ENCODE data around the gene MIPOL1. TPM values are rescaled to one million over a fixed set of nuclear protein-coding genes. Genes with fewer than 3 reads are reported as not detected.
"Not testable (repeated sequence)": the region's sequence is repeated elsewhere in the genome, so short reads cannot be mapped to it uniquely, and the experiment has no call there.

The MIPOL1 gene
- total RNA-seq, 2 experiments from 2014 or later = 0.09 TPM; not detected in 1

GRCh38 chr14:37443461-37443860, 245.7 kb downstream of the MIPOL1 start:
- CTCF ChIA-PET = interaction anchor here (0.7 kb wide), 1 partner anchor 1147 kb away, joined by 4 read pairs; no protein-coding TSS in a partner anchor
- Mint-ChIP-seq H3K36me3 (ENCODE audit: low read depth) (no peaks in the 10 kb centered on the region), H3K9me3 (ENCODE audit: low read depth) (peaks cover 3% of the 10 kb centered on the region), H3K27ac (no peak overlapping the region), H3K27me3 (no peaks in the 10 kb centered on the region), H3K4me3 (no peak overlapping the region), H3K4me1 (no peaks in the 10 kb centered on the region)
- DNase-seq = no peak
- no peak for ATAC-seq
- intact Hi-C loops (cut with DNase I, micrococcal nuclease) = no loop called here
- POLR2A ChIA-PET = no interaction called here

- H3K4me3 Mint-ChIP-seq = no peak overlapping the region
- H3K27me3 Mint-ChIP-seq = no peaks in the 10 kb centered on the region
- peaks cover 6% of the 10 kb centered on the region for H3K9me3 Mint-ChIP-seq (ENCODE audit: low read depth)
- DNase-seq (no peak), ATAC-seq (no peak)
- ChIA-PET POLR2A (no interaction called here), CTCF (no interaction called here)
- H3K36me3 Mint-ChIP-seq (ENCODE audit: low read depth) = no peaks in the 10 kb centered on the region
- H3K27ac Mint-ChIP-seq = no peak overlapping the region
- intact Hi-C loops (cut with DNase I, micrococcal nuclease) = no loop called here
- no peaks in the 10 kb centered on the region for H3K4me1 Mint-ChIP-seq
These were observed 250.2 kb downstream of the MIPOL1 start for GRCh38 chr14:37447883-37448391.

GRCh38 chr14:37452323-37452722, 254.6 kb downstream of the MIPOL1 start:
- intact Hi-C loops (cut with DNase I, micrococcal nuclease) = no loop called here
- CTCF ChIA-PET = no interaction called here
- H3K4me3 Mint-ChIP-seq = no peak overlapping the region
- no peaks in the 10 kb centered on the region for H3K27me3 Mint-ChIP-seq
- H3K4me1 Mint-ChIP-seq = no peaks in the 10 kb centered on the region
- no peak overlapping the region for H3K27ac Mint-ChIP-seq
- POLR2A ChIA-PET = no interaction called here
- H3K36me3 Mint-ChIP-seq (ENCODE audit: low read depth) = no peaks in the 10 kb centered on the region
- ATAC-seq (no peak), DNase-seq (no peak)
- H3K9me3 Mint-ChIP-seq (ENCODE audit: low read depth) = peaks cover 6% of the 10 kb centered on the region

GRCh38 chr14:37453985-37454384, 256.2 kb downstream of the MIPOL1 start:
- DNase-seq = no peak
- no peak for ATAC-seq
- Mint-ChIP-seq H3K36me3 (ENCODE audit: low read depth) (no peaks in the 10 kb centered on the region), H3K9me3 (ENCODE audit: low read depth) (peaks cover 10% of the 10 kb centered on the region), H3K4me3 (no peak overlapping the region), H3K27ac (no peak overlapping the region), H3K4me1 (no peaks in the 10 kb centered on the region), H3K27me3 (no peaks in the 10 kb centered on the region)
- ChIA-PET CTCF (no interaction called here), POLR2A (no interaction called here)
- intact Hi-C loops (cut with DNase I, micrococcal nuclease) = no loop called here

- POLR2A ChIA-PET = no interaction called here
- no peak overlapping the region for H3K4me3 Mint-ChIP-seq
- H3K36me3 Mint-ChIP-seq (ENCODE audit: low read depth) = no peaks in the 10 kb centered on the region
- intact Hi-C loops (cut with DNase I, micrococcal nuclease) = no loop called here
- ATAC-seq (no peak), DNase-seq (no peak)
- H3K9me3 Mint-ChIP-seq (ENCODE audit: low read depth) = peaks cover 20% of the 10 kb centered on the region
- CTCF ChIA-PET = no interaction called here
- H3K4me1 Mint-ChIP-seq = no peaks in the 10 kb centered on the region
- H3K27me3 Mint-ChIP-seq = no peaks in the 10 kb centered on the region
- no peak overlapping the region for H3K27ac Mint-ChIP-seq
These were observed 259.6 kb downstream of the MIPOL1 start for GRCh38 chr14:37457334-37457733.

GRCh38 chr14:37462426-37462825, 264.7 kb downstream of the MIPOL1 start:
- CTCF ChIA-PET; H3K27me3 Mint-ChIP-seq; intact Hi-C loops (cut with DNase I, micrococcal nuclease); ATAC-seq; H3K36me3 Mint-ChIP-seq (ENCODE audit: low read depth); H3K4me1 Mint-ChIP-seq; DNase-seq; H3K27ac Mint-ChIP-seq; H3K4me3 Mint-ChIP-seq: not testable (repeated sequence)
- H3K9me3 Mint-ChIP-seq (ENCODE audit: low read depth) = peaks cover 20% of the 10 kb centered on the region
- POLR2A ChIA-PET = interaction anchor here (0.6 kb wide), 1 partner anchor 472 kb away, joined by 4 read pairs; no protein-coding TSS in a partner anchor

- Mint-ChIP-seq H3K9me3 (ENCODE audit: low read depth) (peaks cover 18% of the 10 kb centered on the region), H3K27me3 (no peaks in the 10 kb centered on the region), H3K36me3 (ENCODE audit: low read depth) (no peaks in the 10 kb centered on the region), H3K4me1 (no peaks in the 10 kb centered on the region), H3K4me3 (no peak overlapping the region), H3K27ac (no peak overlapping the region)
- DNase-seq = no peak
- ChIA-PET POLR2A (no interaction called here), CTCF (interaction anchor here (0.6 kb wide), 1 partner anchor 939 kb away, joined by 3 read pairs; no protein-coding TSS in a partner anchor)
- ATAC-seq = no peak
- intact Hi-C loops (cut with DNase I, micrococcal nuclease) = no loop called here
These were observed 266.6 kb downstream of the MIPOL1 start for GRCh38 chr14:37464192-37464858.

- POLR2A ChIA-PET = no interaction called here
- Mint-ChIP-seq H3K4me3 (no peak overlapping the region), H3K36me3 (ENCODE audit: low read depth) (no peaks in the 10 kb centered on the region), H3K27me3 (no peaks in the 10 kb centered on the region), H3K27ac (no peak overlapping the region), H3K9me3 (ENCODE audit: low read depth) (peaks cover 14% of the 10 kb centered on the region), H3K4me1 (no peaks in the 10 kb centered on the region)
- no peak for DNase-seq
- intact Hi-C loops (cut with DNase I, micrococcal nuclease) = no loop called here
- ATAC-seq = no peak
- CTCF ChIA-PET = no interaction called here
These were observed 268.4 kb downstream of the MIPOL1 start for GRCh38 chr14:37466003-37466622.

GRCh38 chr14:37466623-37467088, 268.9 kb downstream of the MIPOL1 start:
- H3K27me3 Mint-ChIP-seq = no peaks in the 10 kb centered on the region
- intact Hi-C loops (cut with DNase I, micrococcal nuclease) = no loop called here
- CTCF ChIA-PET = no interaction called here
- H3K4me1 Mint-ChIP-seq = no peaks in the 10 kb centered on the region
- ATAC-seq (no peak), DNase-seq (no peak)
- H3K27ac Mint-ChIP-seq = no peak overlapping the region
- peaks cover 12% of the 10 kb centered on the region for H3K9me3 Mint-ChIP-seq (ENCODE audit: low read depth)
- no peaks in the 10 kb centered on the region for H3K36me3 Mint-ChIP-seq (ENCODE audit: low read depth)
- POLR2A ChIA-PET = no interaction called here
- H3K4me3 Mint-ChIP-seq = no peak overlapping the region

- Mint-ChIP-seq H3K9me3 (ENCODE audit: low read depth) (peaks cover 10% of the 10 kb centered on the region), H3K27ac (no peak overlapping the region), H3K27me3 (no peaks in the 10 kb centered on the region), H3K4me1 (no peaks in the 10 kb centered on the region), H3K36me3 (ENCODE audit: low read depth) (no peaks in the 10 kb centered on the region), H3K4me3 (no peak overlapping the region)
- intact Hi-C loops (cut with DNase I, micrococcal nuclease) = no loop called here
- ChIA-PET CTCF (no interaction called here), POLR2A (no interaction called here)
- DNase-seq = no peak
- no peak for ATAC-seq
These were observed 271.9 kb downstream of the MIPOL1 start for GRCh38 chr14:37469650-37470049.

GRCh38 chr14:37470251-37470650, 272.5 kb downstream of the MIPOL1 start:
- Mint-ChIP-seq H3K4me1 (no peaks in the 10 kb centered on the region), H3K27ac (no peak overlapping the region), H3K4me3 (no peak overlapping the region), H3K36me3 (ENCODE audit: low read depth) (no peaks in the 10 kb centered on the region), H3K9me3 (ENCODE audit: low read depth) (peaks cover 12% of the 10 kb centered on the region), H3K27me3 (no peaks in the 10 kb centered on the region)
- intact Hi-C loops (cut with DNase I, micrococcal nuclease) = no loop called here
- no peak for DNase-seq
- no peak for ATAC-seq
- POLR2A ChIA-PET = no interaction called here
- CTCF ChIA-PET = no interaction called here

GRCh38 chr14:37472906-37473305, 275.2 kb downstream of the MIPOL1 start:
- no peak for ATAC-seq
- Mint-ChIP-seq H3K27ac (no peak overlapping the region), H3K4me1 (no peaks in the 10 kb centered on the region), H3K36me3 (ENCODE audit: low read depth) (no peaks in the 10 kb centered on the region), H3K27me3 (no peaks in the 10 kb centered on the region), H3K9me3 (ENCODE audit: low read depth) (peaks cover 14% of the 10 kb centered on the region), H3K4me3 (no peak overlapping the region)
- intact Hi-C loops (cut with DNase I, micrococcal nuclease) = no loop called here
- no peak for DNase-seq
- ChIA-PET POLR2A (no interaction called here), CTCF (no interaction called here)
